Fibroblast of upper back skin (primary cell): ENCODE measurements around the gene CCDC87.

Source experiments
- DNase-seq: peaks from one replicate; pipeline ENCODE4 v3.0.0-alpha.2; 2013

The CCDC87 gene

DNA sequence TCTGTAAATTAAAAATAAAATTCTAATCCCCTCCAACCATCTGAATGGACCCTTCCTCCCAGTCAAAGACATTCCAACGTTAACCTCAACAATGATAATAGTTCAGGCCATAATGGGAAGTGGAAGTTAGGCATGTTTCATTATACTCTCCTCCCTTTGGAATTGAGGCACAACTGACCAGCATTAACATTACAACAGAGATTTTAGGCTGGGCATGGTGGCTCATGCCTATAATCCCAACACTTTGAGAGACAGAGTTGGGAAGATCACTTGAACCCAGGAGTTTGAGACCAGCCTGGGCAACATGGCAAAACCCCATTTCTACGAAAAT lies 22.0 kb downstream of the CCDC87 start:
- DNase-seq: no peak

DNA sequence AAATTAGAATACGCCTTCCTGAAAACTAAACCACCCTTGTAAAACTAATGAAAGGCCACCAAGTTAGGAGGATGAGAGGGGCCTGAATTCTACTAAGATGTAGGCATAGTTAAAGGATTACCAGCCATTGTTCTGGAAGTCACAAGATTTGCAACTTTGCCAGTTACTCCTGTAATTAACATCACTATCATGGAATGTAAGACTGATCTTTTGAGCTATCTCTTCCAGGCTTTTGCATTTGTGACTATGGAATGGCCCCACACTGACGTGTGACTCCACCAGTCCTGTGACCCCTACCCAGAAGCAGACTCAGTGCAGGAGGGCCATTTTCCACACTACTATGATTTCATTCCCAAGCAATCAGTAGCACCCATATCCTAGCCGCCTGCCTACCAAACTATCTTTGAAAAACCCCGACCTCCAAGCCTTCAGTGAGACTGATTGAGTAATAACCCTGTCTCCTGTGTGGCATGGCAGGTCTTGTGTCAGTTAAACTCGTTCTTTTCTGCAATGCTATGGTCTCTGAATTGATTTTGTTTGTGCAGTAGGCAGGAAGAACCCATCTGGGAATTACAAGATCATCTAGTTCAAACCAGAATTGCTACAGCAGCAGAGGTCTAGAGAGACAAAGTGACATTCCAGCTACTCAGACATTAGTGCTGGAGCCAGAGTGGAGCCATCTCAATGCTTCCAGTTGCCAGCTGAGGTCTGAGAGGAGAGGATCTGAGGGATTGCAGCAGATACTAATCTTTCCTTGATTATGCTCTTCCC lies 22.6 kb downstream of the CCDC87 start:
- no peak for DNase-seq

DNA sequence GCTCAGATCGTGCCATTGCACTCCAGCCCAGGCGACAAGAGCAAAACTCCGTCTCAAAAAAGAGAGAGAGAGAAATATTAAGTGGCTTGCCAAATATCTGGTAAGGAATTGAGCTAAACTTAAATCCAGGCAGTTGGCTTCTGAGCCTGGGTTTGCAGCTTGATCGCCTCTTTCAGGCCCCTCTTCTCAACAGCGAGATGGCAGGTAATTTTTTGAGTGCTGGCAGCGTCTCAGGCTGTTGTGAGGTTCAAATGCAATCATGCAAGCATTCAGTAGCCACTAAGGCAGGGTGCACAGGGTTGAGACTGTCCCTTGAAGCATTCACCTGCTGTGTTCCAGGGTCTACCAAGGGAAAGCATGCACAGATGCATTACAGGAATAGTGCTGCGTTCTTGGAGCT lies 23.8 kb downstream of the CCDC87 start:
- DNase-seq: no peak

DNA sequence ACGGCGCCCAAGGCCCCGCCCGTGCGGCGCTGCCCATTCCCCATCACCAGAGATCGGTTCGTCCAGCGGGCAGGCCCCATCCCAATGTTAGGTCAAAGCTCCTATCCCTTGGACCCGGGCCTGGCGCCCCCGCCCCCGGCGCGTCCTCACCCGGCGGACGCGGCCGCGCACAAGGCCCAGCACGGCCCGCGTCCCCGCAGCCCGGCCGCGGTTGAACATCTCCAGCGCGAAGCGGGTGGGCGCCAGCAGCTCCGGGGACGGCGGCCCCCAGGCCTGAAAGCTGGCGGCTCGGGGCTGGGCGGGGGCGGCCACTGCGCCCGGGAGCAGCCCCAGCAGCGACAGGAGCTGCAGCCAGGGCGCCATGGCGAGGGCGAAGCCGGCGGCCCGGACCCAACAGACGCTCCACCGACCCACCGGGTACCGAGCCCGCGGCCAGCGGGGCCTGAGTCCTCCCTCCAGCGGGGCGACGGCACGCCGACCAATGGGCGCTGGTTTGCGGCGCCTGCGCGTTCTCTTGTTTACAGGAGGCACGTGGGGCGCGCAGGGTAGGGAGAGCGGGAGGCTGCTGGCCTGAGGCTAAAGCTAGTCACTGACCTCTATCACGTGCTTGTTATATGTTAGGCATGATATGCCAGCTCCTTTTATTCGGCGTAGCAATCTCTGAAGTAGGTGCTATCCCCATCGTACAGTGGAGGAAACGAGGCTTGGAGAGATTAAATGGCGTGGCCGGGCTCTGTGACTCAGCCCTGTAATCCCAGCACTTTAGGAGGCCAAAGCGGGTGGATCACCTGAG lies 24.5 kb downstream of the CCDC87 start, which contains the start of gene CTSF:
Gene CTSF, minus strand, starts transcription at position 483 of the 793 bp plus-strand sequence. Its CDS starts 120 bp downstream, at position 363.
- DNase-seq: peak; percentile 69

DNA sequence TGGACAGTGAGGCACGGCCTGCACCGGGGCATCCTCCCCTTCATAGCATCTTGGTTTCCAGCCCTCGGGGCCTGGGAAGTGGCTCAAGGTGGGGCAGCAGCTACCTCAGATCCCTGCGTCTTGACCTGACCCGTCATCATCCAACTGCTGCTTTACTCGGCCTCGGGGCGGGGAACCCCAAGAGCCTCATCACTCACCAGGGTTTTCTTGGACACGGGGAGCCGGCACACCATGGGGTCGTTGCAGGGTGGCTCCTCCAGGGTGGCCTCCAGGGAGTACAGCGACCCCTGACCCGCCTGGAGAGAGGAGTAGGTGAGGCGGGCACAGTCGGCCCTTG lies 25.1 kb downstream of the CCDC87 start:
- no peak for DNase-seq

DNA sequence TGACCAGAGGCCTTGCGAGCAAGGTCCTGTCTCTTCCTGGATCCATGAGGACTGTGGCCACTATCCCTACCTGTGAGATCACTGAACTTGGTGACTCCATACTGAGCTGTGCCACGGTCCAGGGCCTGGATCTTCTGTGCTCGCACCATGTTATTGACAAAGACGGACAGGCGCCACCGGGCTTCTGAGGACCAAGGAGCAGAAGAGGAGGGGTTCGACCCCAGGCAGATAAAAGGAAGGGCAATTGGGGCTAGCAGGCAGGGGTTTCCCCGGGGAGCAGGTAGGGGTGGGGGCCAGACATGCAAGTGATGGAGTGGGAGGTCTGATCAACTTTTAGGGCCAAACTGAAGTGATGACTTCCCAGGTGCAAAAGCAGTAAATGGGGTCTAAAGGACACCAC lies 26.6 kb downstream of the CCDC87 start:
- DNase-seq: no peak

DNA sequence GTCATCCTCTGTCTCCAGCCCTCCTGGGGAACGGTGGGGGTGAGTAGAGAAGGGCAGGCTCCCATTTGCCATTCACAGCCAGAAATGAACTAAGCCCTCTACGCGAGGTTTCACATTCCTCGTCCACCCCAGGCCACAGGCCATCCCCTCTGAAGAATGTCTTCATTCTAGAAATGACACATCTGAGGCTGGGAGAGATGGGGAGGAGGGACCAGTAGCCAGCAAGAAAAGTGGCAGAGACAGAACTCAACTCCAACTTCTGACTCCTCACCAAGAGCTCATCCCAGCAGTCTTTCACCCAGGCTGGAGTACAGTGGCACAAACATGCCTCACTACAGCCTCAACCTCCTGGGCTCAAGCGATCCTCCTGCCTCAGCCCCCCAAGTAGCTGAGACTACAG lies 27.9 kb downstream of the CCDC87 start:
- no peak for DNase-seq

DNA sequence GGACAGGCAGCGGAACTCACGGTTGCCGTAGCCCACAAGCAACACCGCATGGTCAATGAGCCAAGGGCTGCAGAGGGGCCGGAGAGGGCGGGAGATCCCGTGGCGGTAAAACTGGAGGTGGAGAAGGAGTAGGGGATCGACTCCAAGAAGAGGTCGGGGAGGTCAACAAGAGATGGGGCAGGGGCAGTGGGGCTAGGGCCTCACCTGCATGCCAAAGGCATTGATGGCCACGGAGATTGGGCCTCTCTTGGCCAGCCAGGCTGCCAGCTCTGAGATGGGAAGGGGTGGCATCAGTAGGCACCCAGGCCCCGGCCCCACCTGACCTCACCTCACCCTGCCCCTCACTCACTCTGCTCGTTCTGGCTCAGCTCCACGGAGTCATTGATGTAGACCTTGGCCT lies 28.3 kb downstream of the CCDC87 start:
- no peak for DNase-seq

DNA sequence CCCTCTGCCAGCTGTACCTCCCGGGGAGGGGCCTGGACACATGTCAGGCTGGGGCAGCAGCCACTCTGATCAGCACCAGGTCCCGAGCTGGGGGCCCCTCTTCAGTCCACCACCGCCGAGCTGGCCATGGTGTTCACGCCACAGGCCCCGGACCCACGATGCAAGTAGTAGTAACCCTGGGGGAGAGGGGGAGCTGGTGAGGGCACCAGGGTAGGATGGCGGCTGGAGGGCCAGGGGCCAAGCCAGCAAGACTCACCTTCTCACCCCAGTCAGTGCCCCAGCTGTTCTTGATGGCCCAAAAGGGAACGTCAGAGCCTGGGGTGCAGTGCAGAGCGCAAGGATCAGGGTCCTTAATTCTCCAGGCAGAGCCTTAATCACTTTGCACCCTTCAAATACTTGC lies 29.0 kb downstream of the CCDC87 start:
- no peak for DNase-seq

DNA sequence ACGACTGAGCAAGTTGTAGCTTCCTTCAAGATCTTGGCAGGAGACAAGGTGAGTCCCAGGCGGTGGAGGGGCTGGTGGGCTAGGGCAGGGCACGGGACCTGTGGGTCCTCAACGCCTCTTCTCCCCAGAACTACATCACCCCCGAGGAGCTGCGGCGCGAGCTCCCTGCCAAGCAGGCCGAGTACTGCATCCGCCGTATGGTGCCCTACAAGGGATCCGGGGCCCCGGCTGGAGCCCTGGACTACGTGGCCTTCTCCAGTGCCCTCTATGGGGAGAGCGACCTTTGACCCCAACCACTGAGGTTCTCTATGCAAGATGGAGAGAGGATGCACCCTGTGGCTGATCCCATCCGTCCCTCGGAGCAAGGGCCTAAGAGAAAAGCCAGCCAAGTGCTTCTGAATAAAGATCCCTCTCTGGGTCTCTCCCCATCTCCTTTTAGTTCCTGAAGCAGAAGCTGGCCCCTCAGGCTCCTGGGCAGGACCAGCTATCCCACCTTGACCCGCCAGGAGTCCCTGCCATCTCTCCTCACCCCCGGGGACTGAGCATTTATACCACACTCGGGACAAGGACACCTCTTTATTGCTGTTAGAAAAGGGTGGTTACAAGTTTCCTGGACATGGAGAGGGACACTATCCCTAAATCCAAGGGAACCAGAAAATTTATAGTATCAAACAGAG lies 29.8 kb downstream of the CCDC87 start:
- DNase-seq: no peak

DNA sequence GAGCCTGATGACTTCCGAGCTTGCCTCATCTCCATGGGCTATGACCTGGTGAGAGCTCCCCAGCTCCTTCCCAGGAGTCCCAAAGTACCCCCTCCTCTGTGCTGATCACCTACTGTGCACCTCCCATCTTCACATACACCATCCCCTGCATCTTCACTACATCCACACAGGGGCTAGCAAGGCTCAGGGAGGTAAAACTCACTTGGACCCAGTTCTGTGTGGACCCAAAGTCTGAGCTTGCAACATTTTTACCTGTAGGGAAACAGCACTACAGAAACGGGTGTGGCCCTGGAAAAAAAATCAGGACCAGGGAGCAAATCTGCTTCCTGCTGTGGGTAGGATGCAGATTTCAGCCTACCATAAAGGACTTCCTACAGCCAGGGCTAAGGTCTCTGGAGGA lies 30.6 kb downstream of the CCDC87 start:
- no peak for DNase-seq

DNA sequence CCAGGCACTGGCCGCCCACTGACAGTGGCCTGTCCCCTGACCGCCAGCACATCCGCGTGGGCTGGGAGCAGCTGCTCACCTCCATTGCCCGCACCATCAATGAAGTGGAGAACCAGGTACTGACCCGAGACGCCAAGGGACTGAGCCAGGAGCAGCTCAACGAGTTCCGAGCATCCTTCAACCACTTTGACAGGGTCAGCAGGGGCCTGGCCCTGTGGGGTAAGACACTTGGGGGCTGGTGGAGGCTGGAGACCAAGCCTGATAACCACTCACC lies 31.0 kb downstream of the CCDC87 start:
- DNase-seq: no peak

DNA sequence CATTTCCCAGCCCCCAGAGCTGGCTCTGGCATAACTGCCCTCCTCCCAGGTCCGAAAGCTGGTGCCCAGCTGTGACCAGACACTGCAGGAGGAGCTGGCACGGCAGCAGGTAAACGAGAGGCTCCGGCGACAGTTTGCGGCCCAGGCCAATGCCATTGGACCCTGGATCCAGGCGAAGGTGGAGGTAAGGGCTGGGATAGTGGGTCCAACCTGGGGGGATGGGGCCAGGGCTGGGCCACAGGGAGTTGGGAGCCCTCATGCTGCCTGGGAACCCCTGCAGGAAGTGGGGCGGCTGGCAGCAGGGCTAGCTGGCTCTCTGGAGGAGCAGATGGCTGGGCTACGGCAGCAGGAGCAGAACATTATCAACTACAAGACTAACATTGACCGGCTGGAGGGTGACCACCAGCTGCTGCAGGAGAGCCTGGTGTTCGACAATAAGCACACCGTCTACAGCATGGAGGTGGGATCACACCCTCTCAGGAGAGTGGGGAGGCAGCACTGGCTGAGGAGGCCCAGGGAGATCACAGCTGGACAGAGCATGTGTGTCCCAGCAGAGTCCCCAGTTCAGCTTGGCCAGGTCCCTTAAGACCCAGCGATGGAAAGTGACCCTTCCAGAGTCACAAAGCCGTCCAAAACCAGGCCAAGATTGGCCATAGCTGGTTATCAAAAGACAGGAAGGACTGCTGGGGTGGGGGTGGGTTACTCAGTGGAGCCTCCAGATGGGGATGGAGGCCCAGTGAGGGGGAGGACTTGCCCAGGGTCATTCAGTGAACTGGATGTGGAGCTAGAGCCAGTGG lies 31.5 kb downstream of the CCDC87 start:
- DNase-seq: no peak

DNA sequence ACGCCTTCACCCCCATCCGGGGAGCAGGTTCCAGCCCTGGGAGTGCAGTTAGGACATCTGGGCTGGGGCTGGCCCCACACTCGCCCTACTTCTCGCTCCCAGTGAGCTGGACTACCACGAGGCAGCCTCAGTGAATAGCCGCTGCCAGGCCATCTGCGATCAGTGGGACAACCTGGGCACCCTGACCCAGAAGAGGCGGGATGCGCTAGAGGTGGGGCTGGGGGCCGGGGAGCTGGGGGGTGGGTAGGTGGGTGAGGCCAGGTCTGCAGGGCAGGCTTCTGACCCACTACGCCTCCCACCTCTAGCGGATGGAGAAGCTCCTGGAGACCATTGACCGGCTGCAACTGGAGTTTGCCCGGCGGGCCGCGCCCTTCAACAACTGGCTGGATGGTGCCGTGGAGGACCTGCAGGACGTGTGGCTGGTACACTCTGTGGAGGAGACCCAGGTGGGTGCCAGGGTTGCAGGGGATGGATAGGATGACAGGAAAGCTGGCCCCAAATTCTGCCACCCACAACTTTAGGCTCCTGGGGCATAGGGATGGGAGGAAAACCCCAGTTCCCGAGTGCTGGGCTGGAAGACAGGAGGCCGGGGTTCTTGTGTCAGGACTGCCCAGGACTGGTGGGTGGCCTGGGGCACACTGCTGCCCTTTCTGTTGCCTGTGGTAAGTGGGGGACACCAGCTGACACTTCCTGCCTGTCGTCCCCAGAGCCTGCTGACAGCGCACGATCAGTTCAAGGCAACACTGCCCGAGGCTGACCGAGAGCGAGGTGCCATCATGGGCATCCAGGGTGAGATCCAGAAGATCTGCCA lies 32.8 kb downstream of the CCDC87 start:
- no peak for DNase-seq

DNA sequence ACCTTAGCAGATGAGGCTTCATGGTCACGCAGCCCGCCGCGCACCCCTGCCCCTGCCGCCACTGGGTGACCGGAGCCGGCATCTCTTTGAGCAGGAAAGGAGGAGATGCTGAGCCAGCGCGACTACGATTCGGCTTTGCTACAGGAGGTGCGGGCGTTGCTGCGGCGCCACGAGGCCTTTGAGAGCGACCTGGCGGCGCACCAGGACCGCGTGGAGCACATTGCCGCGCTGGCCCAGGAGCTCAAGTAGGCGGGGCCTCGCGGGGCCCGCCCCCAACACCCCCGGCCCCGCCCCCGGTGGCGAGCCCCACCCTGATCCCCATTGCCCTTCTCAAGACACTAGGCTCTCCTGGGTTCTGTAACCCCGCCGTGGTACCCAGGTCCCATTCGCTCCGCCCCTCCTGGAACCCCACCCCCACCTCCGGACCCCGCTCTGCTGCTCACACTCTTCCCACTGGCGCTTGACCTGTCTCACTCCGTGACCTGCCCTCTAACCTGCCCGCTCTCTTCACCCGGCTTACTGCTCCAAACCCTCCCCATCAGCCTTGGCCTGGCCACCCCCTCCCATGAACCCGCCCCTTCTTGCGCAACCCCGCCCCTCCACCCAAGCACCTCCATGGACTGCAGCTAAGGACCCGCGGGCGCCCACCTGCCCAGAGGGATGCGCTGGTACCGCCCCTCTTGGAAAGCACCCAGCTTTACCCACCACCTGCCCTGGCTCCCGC lies 33.6 kb downstream of the CCDC87 start:
- DNase-seq: peak; percentile 10

DNA sequence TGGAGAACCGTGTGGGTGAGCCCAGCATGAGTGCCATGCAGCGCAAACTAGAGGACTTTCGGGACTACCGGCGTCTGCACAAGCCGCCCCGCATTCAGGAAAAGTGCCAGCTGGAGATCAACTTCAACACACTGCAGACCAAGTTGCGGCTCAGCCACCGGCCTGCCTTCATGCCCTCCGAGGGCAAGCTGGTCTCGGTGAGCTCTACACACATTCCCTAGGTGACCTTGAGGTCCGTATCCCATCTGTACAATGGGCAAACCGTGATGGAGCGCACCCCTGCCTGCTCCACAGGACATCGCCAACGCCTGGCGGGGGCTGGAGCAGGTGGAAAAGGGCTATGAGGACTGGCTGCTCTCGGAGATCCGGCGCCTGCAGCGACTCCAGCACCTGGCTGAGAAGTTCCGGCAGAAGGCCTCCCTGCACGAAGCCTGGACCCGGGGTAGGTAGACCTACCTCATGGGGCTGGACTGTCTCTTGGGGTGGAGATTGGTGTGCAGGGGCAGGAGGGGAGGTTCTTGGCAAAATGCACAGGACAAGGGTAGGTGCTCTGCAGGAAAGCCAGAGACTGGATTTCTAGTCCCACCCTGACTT lies 35.0 kb downstream of the CCDC87 start:
- no peak for DNase-seq

DNA sequence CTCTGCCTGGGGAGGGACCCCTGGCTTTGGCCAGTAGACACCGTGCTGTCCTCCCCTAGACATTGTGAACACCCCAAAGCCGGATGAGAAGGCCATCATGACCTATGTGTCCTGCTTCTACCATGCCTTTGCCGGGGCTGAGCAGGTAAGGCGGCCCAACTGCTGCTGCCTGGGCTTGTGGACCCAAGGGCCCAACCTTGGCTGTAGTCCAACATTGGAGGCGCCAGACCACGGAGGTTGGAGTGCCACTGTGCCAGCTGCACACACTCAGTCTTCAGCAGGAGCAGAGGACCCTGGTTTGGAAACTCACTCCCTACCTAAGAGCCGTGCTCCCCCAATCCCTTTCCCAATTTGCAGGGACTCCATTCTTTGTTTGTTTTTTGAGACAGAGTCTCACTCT lies 36.8 kb downstream of the CCDC87 start:
- DNase-seq: no peak

DNA sequence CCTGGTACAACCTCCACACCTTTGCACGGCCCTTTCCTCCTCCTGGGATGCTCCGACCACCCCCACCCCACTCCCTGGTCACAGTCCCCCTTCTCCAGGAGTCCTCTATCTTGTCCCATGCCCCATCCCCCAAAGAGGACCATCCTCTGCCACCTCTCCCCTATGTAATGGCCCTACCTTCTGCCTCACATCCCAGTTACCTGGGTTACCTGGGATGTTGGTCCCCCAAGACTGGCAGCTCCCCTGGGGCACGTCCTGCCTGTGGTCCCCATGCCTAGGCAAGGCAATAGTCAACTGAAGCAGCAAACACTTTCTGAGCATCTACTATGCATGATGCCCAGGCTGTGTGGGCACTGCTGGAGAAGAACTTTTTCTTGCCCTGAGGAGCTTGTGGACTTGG lies 37.4 kb downstream of the CCDC87 start:
- no peak for DNase-seq

DNA sequence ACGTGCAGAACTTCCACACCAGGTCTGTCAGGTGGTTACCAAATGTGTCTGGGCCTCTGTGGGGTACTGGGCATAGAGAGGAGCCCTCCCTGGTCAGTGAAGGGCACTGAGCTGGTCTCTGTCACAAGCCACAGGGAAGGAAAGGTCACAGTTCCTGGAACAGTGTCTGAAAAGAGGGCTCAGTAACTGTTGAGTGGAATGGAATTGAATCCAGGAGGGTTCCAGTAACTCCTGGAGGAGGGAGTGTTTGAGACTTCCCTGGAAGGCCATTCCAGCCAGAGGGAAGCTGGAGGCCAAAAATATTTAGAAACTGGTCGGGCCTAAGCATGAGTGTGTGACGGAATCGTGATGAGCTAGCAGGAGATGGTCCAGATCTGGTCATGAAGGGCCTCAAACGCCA lies 38.3 kb downstream of the CCDC87 start:
- no peak for DNase-seq

DNA sequence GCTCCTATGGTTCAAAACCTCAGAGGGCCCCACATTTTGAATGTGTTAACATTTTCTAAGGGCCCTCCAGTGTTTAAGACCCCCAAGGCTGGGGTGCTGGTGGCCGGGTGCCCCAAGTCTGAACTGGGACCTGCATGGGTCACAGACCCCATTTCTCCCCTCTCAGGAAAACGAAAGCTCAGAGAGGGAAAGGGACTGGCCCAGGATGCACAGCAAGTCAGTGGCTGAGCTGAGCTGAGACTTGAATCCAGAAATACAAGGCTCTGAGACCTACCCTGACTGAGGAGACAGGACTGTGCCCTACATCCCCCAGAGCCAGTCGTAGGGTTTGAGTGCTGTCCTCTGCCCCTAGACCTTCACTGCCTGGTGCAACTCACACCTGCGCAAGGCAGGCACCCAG lies 42.0 kb downstream of the CCDC87 start:
- DNase-seq: no peak

DNA sequence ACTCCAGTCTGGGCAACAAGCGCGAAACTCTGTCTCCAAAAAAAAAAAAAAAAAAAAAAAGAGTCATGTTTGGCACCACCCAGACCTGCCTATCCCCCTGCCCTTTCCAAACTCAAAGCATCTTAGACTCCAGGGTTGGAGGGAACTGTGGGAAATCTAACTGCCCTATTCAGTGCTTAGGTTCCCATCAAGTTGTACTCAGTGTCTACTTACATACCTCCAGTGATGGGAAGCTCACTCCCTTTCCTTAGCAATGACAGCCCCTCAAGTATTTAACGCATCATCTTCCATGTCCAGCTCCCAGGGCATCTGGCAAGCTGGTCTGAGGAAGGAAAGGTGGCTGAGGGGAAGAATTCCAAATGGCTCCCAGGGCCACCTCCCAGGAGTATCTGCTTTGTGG lies 43.2 kb downstream of the CCDC87 start:
- DNase-seq: no peak
